GM23338 (cell line): ENCODE data around the gene ARHGAP42. TPM values are rescaled to one million over a fixed set of nuclear protein-coding genes. Genes with fewer than 3 reads are reported as not detected.

ENCODE experiments used
- ATAC-seq: fragments of 200-7000 bp; cut with Tn5 transposase; 3 replicates; pipeline ENCODE4 v1.9.1; 2020
- DNase-seq: peaks from one replicate; pipeline ENCODE4 v3.0.0-alpha.2; 2015; ENCODE audit warnings: low spot score
- H2AFZ ChIP-seq: fragments of 200-600 bp; sonication (generic); 2 replicates; pipeline ENCODE4 v1.8.0; 2016; ENCODE audit warnings: antibody characterized with exemption, mild to moderate bottlenecking, moderate library complexity
- H3F3A ChIP-seq: fragments of 200-600 bp; sonication (generic); replicated peaks from 2 replicates; pipeline ENCODE4 v1.8.0; 2017; ENCODE audit warnings: antibody characterized with exemption, mixed run types, low read depth
- H3K27ac ChIP-seq: fragments of 200-600 bp; sonication (generic); 2 replicates; pipeline ENCODE4 v1.6.1; 2016; ENCODE audit warnings: low read depth
- H3K27me3 ChIP-seq: fragments of 200-600 bp; sonication (generic); 2 replicates; pipeline ENCODE4 v1.8.0; 2016; ENCODE audit warnings: mild to moderate bottlenecking, mixed run types, moderate library complexity; ENCODE audit not compliant: insufficient read depth
- H3K36me3 ChIP-seq: fragments of 200-600 bp; sonication (generic); 2 replicates; pipeline ENCODE4 v1.8.0; 2016; ENCODE audit warnings: mild to moderate bottlenecking; ENCODE audit not compliant: insufficient read depth
- H3K4me1 ChIP-seq: fragments of 200-600 bp; sonication (generic); 2 replicates; pipeline ENCODE4 v1.8.0; 2016; ENCODE audit warnings: mild to moderate bottlenecking, moderate library complexity; ENCODE audit not compliant: insufficient read depth
- H3K4me2 ChIP-seq: fragments of 200-600 bp; sonication (generic); 2 replicates; pipeline ENCODE4 v1.7.1; 2017; ENCODE audit warnings: mixed run types
- H3K4me3 ChIP-seq: fragments of 200-600 bp; sonication (generic); 2 replicates; pipeline ENCODE4 v1.6.1; 2016; ENCODE audit warnings: mixed run types
- H3K79me2 ChIP-seq: fragments of 200-600 bp; sonication (generic); replicated peaks from 2 replicates; pipeline ENCODE4 v1.8.0; 2017; ENCODE audit warnings: mild to moderate bottlenecking; ENCODE audit not compliant: insufficient read depth
- H3K9me2 ChIP-seq: fragments of 200-600 bp; sonication (generic); 2 replicates; pipeline ENCODE4 v1.8.0; 2017; ENCODE audit not compliant: insufficient read depth
- H4K20me1 ChIP-seq: fragments of 200-600 bp; sonication (generic); replicated peaks from 2 replicates; pipeline ENCODE4 v1.8.0; 2017; ENCODE audit warnings: mild to moderate bottlenecking; ENCODE audit not compliant: insufficient read depth
- H3K27ac Mint-ChIP-seq: 2 replicates; pipeline ENCODE4 v1.8.0; 2020; ENCODE audit warnings: inconsistent platforms, mild to moderate bottlenecking, moderate library complexity, mixed read lengths
- H3K27me3 Mint-ChIP-seq: 3 replicates; pipeline ENCODE4 v1.8.0; 2022; ENCODE audit warnings: low read depth, mild to moderate bottlenecking, moderate library complexity, mixed read lengths, inconsistent platforms; ENCODE audit not compliant: insufficient read depth, poor library complexity
- H3K36me3 Mint-ChIP-seq: 3 replicates; pipeline ENCODE4 v1.8.0; 2021; ENCODE audit warnings: low read depth, mild to moderate bottlenecking, inconsistent platforms, moderate library complexity, mixed read lengths
- H3K4me1 Mint-ChIP-seq: 3 replicates; pipeline ENCODE4 v1.8.0; 2020; ENCODE audit warnings: mild to moderate bottlenecking, inconsistent platforms, mixed read lengths
- H3K4me3 Mint-ChIP-seq: 3 replicates; pipeline ENCODE4 v1.8.0; 2021; ENCODE audit warnings: moderate library complexity, mild to moderate bottlenecking, inconsistent platforms, mixed read lengths
- H3K9me3 Mint-ChIP-seq: 3 replicates; pipeline ENCODE4 v1.8.0; 2020; ENCODE audit warnings: moderate library complexity, mild to moderate bottlenecking, inconsistent platforms, mixed read lengths
- EZH2 ChIP-seq: fragments of 200-600 bp; sonication (generic); IDR thresholded peaks from one replicate; pipeline ENCODE4 v1.8.0; 2017; ENCODE audit warnings: antibody characterized with exemption, mild to moderate bottlenecking, low read depth; ENCODE audit not compliant: unreplicated experiment
- EZH2phosphoT487 ChIP-seq: fragments of 200-600 bp; sonication (generic); IDR thresholded peaks from one replicate; pipeline ENCODE4 v1.8.1; 2018; ENCODE audit warnings: antibody characterized with exemption; ENCODE audit not compliant: unreplicated experiment
- JUNB ChIP-seq: IDR thresholded peaks from one replicate; pipeline ENCODE4 v1.6.1; 2016; ENCODE audit warnings: antibody characterized with exemption; ENCODE audit not compliant: unreplicated experiment
- REST ChIP-seq: IDR thresholded peaks from one replicate; pipeline ENCODE4 v1.6.1; 2018; ENCODE audit warnings: antibody characterized with exemption; ENCODE audit not compliant: unreplicated experiment
- STAT1 ChIP-seq: IDR thresholded peaks from one replicate; pipeline ENCODE4 v1.6.1; 2016; ENCODE audit warnings: antibody characterized with exemption; ENCODE audit not compliant: unreplicated experiment
- polyA plus RNA-seq: library from polyadenylated mRNA; unstranded; fragments of >200 nt; fragmentation: Nextera tagmentation; extraction: Ambion mirVana; gene quantifications from 2 replicates; pipeline ENCODE4 v1.2.1, GENCODE V29; 2016
- total RNA-seq: library from RNA; depleted of rRNA; stranded (reverse); fragments of >200 nt; shearing (Covaris generic); gene quantifications from 2 replicates; pipeline ENCODE4 v1.2.3, GENCODE V29; 2014
- TF ChIP-seq, protein P1 (sequence below): fragments of 250-450 bp; sonication (Bioruptor Pico); IDR thresholded peaks from 2 replicates; pipeline ENCODE4 v1.5.0; 2020; ENCODE audit warnings: mild to moderate bottlenecking, moderate library complexity

ARHGAP42 gene
- total and polyA plus RNA-seq, 2 experiments from 2014 or later: 23.7 to 35.7 TPM

DNA sequence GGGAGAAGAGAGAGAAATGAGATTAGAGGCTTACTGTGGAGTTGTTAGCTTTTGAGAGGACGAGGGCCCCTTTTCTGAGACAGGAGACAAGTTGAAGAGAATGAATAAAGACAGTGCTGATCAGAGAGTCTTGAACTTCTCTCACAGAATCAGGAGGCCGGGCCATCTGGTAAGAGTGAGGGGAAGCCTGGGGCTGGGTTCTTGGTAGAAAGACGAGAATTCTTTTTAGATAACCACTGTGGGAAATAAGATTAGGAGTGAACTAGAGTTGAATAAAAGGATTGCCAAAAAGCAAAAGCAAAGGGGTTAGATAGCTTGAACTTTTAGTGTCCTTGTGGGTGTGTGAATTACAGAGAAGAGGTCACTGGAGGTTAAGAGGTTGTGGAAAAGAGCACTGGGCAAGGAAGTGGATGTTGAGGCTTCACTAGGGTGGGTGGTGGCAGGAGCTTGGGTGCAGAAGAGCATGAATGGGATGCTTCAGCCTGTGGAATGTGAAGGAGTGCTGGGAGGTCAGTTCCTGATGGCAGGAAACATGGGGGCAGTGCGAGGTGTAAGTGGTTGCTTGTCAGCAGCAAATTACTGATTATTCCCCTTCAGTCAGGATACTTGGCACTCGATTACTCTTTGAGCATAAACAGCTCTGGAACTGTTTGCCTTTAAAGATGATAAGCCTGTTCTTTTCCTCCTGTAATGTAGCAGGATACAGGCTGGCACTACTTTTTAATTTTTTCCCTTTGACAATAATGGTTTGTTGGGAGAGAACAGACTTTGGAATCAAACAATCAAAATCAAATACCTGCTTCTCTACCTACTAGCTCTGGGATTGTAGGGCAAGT lies 98.3 kb downstream of the ARHGAP42 start:
- Histone ChIP-seq H3K9me2 (no peaks in the 10 kb centered on the region), H3K4me1 (peaks cover 22% of the 10 kb centered on the region), H3K79me2 (peaks cover 31% of the 10 kb centered on the region), H3K4me2 (peak overlapping the region; percentile 21), H2AFZ (no peak overlapping the region), H3K36me3 (no peaks in the 10 kb centered on the region), H3K27ac (peak overlapping the region; percentile 35; the same call in 1 of the 2 replicates), H4K20me1 (no peaks in the 10 kb centered on the region), H3K4me3 (no peak overlapping the region), H3F3A (no peaks in the 10 kb centered on the region), H3K27me3 (no peaks in the 10 kb centered on the region)
- peak; percentile 83 for ATAC-seq
- peaks cover 32% of the 10 kb centered on the region for H3K4me1 Mint-ChIP-seq
- H3K27me3 Mint-ChIP-seq: peaks cover 1% of the 10 kb centered on the region
- no peaks in the 10 kb centered on the region; the same call in 2 of the 3 replicates for H3K9me3 Mint-ChIP-seq
- TF ChIP-seq, protein P1, sequence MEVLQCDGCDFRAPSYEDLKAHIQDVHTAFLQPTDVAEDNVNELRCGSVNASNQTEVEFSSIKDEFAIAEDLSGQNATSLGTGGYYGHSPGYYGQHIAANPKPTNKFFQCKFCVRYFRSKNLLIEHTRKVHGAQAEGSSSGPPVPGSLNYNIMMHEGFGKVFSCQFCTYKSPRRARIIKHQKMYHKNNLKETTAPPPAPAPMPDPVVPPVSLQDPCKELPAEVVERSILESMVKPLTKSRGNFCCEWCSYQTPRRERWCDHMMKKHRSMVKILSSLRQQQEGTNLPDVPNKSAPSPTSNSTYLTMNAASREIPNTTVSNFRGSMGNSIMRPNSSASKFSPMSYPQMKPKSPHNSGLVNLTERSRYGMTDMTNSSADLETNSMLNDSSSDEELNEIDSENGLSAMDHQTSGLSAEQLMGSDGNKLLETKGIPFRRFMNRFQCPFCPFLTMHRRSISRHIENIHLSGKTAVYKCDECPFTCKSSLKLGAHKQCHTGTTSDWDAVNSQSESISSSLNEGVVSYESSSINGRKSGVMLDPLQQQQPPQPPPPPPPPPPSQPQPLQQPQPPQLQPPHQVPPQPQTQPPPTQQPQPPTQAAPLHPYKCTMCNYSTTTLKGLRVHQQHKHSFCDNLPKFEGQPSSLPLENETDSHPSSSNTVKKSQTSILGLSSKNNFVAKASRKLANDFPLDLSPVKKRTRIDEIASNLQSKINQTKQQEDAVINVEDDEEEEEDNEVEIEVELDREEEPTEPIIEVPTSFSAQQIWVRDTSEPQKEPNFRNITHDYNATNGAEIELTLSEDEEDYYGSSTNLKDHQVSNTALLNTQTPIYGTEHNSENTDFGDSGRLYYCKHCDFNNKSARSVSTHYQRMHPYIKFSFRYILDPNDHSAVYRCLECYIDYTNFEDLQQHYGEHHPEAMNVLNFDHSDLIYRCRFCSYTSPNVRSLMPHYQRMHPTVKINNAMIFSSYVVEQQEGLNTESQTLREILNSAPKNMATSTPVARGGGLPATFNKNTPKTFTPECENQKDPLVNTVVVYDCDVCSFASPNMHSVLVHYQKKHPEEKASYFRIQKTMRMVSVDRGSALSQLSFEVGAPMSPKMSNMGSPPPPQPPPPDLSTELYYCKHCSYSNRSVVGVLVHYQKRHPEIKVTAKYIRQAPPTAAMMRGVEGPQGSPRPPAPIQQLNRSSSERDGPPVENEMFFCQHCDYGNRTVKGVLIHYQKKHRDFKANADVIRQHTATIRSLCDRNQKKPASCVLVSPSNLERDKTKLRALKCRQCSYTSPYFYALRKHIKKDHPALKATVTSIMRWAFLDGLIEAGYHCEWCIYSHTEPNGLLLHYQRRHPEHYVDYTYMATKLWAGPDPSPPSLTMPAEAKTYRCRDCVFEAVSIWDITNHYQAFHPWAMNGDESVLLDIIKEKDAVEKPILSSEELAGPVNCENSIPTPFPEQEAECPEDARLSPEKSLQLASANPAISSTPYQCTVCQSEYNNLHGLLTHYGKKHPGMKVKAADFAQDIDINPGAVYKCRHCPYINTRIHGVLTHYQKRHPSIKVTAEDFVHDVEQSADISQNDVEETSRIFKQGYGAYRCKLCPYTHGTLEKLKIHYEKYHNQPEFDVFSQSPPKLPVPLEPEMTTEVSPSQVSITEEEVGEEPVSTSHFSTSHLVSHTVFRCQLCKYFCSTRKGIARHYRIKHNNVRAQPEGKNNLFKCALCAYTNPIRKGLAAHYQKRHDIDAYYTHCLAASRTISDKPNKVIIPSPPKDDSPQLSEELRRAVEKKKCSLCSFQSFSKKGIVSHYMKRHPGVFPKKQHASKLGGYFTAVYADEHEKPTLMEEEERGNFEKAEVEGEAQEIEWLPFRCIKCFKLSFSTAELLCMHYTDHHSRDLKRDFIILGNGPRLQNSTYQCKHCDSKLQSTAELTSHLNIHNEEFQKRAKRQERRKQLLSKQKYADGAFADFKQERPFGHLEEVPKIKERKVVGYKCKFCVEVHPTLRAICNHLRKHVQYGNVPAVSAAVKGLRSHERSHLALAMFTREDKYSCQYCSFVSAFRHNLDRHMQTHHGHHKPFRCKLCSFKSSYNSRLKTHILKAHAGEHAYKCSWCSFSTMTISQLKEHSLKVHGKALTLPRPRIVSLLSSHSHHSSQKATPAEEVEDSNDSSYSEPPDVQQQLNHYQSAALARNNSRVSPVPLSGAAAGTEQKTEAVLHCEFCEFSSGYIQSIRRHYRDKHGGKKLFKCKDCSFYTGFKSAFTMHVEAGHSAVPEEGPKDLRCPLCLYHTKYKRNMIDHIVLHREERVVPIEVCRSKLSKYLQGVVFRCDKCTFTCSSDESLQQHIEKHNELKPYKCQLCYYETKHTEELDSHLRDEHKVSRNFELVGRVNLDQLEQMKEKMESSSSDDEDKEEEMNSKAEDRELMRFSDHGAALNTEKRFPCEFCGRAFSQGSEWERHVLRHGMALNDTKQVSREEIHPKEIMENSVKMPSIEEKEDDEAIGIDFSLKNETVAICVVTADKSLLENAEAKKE (CRISPR knock-in tag): 0 out of 2 replicates have a peak, but pooled peaks have one; percentile 26
- TF ChIP-seq REST: no peak
- TF ChIP-seq EZH2: no peak
- no peak for TF ChIP-seq JUNB
- no peak for TF ChIP-seq STAT1
- TF ChIP-seq EZH2phosphoT487: no peak
- no peak overlapping the region for H3K27ac Mint-ChIP-seq
- DNase-seq: peak; percentile 61
- peaks cover 7% of the 10 kb centered on the region; the same call in 1 of the 3 replicates for H3K36me3 Mint-ChIP-seq
- H3K4me3 Mint-ChIP-seq: no peak overlapping the region
